ENCODE measurements around the gene UVRAG.

DNA sequence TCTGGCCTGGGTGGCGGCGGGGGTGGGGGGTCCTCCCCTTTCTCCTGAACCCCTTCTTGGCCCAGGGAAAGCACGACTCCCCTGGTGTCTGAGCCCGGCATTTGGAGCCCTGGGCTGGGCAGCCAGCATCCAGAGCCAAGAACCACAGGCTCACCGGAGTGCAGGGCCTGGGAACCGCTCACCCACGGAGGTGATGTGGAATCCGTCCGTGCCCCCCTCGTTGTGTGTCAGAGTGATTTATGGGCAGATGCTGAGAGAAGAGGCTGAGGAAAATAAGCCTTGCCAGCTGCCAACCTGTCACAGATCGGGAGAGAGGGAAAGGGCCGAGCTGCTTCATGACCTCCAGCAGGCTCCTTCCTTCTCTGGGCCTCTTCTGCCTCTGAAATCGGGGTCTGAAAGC is 357.6 kb downstream of the UVRAG start:
- TF ChIP-seq, protein P1, sequence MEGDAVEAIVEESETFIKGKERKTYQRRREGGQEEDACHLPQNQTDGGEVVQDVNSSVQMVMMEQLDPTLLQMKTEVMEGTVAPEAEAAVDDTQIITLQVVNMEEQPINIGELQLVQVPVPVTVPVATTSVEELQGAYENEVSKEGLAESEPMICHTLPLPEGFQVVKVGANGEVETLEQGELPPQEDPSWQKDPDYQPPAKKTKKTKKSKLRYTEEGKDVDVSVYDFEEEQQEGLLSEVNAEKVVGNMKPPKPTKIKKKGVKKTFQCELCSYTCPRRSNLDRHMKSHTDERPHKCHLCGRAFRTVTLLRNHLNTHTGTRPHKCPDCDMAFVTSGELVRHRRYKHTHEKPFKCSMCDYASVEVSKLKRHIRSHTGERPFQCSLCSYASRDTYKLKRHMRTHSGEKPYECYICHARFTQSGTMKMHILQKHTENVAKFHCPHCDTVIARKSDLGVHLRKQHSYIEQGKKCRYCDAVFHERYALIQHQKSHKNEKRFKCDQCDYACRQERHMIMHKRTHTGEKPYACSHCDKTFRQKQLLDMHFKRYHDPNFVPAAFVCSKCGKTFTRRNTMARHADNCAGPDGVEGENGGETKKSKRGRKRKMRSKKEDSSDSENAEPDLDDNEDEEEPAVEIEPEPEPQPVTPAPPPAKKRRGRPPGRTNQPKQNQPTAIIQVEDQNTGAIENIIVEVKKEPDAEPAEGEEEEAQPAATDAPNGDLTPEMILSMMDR (IDR thresholded peaks at IDR 0.05): no peak
- TF ChIP-seq POLR2A (IDR thresholded peaks at IDR 0.05): no peak
- no peak for TF ChIP-seq POLR2AphosphoS5 (IDR thresholded peaks at IDR 0.05)
